ENCODE measurements around the gene TRIM62.

DNA sequence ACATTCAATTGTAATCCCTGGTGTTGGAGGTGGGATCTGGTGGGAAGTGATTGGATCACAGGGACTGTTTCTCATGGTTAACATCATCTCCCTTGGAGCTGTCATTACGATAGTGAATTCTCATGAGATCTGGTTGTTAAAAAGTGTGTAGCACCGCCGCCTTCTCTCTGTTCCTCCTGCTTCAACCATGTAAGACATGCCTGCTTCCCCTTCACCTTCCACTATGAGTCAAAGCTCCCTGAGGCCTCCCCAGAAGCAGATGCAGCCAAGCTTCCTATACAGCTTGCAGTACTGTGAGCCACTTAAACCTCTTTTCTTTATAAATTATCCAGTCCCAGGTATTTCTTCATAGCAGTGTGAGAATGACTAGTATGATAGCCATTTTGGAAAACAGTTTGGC lies 30.1 kb upstream of the TRIM62 start:
- TF ChIP-seq CTCF (conservative IDR thresholded peaks at IDR 0.05; ENCODE audit: low read length), result no peak
- no peak for TF ChIP-seq EZH2phosphoT487 (IDR thresholded peaks at IDR 0.05; ENCODE audit: borderline replicate concordance)

Data from Loucy (cell line).